ENCODE measurements around the gene XXYLT1.
A peak's percentile ranks its signal among the peaks of the same experiment; 100 is the strongest.
"Not testable (repeated sequence)": the region's sequence is repeated elsewhere in the genome, so short reads cannot be mapped to it uniquely, and the experiment has no call there.

XXYLT1 gene

DNA sequence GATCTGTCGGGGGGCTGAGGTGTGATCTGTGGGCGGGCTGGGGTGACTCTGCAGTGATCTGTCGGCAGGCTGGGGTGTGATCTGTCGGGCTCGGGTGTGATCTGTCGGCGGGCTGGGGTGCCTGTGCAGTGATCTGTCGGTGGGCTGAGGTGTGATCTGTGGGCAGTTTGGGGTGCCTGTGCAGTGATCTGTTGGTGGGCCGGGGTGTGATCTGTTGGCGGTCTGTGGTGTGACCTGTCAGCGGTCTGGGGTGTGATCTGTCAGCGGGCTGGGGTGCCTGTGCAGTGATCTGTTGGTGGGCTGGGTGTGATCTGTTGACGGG is 205.1 kb downstream of the XXYLT1 start:
- DNase-seq: no peak

DNA sequence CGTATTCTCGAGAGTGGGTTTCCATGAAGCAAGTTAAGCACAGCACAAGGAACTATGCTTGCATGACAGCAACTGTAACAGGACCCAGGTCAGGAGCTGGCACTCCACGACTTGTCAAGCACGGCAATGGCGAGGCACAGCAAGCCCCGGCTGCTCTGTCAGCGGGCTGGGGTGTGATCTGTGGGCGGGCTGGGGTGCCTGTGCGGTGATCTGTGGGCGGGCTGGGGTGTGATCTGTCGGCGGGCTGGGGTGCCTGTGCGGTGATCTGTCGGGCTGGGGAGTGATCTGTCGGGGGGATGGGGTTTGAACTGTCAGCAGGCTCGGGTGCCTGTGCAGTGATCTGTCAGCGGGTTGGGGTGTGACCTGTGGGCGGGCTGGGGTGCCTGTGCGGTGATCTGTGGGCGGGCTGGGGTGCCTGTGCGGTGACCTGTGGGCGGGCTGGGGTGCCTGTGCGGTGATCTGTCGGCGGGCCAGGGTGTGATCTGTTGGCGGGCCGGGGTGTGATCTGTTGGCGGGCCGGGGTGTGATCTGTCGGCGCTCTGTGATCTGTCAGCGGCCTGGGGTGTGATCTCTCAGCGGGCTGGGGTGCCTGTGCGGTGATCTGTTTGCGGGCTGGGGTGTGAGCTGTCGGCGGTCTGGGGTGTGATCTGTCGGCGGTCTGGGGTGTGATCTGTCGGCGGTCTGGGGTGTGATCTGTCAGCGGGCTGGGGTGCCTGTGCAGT is 205.7 kb downstream of the XXYLT1 start:
- no peak for DNase-seq

DNA sequence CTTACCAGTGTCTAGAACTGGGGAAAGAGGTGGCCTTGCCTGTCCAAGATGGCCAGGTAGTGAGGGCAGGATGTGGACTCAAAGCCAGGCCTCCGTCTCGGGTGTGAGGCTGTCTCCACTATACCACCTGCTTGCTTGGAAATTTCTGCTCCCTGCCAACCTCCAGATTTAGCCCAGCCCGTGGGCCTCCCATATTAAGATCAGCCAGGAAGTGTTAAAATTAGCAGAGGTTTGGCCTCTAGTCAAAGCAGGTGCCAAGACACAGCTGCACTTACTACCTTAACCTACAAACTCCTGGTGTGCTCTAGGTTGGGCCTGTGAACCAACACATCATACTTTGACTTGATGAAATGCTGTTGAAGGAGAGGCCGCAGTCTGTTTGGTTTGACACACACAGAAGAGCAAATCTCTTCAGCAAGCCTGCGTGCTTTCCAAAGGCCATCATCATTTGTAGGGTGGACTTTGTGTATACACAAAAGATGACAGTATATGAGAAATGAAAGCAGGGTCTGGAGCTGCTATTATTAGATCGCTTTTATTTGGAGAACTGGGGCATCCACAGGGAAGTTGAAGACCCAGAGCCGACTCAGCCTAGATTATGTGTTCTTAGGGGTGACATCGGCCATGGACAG is 206.5 kb downstream of the XXYLT1 start:
- DNase-seq: no peak

DNA sequence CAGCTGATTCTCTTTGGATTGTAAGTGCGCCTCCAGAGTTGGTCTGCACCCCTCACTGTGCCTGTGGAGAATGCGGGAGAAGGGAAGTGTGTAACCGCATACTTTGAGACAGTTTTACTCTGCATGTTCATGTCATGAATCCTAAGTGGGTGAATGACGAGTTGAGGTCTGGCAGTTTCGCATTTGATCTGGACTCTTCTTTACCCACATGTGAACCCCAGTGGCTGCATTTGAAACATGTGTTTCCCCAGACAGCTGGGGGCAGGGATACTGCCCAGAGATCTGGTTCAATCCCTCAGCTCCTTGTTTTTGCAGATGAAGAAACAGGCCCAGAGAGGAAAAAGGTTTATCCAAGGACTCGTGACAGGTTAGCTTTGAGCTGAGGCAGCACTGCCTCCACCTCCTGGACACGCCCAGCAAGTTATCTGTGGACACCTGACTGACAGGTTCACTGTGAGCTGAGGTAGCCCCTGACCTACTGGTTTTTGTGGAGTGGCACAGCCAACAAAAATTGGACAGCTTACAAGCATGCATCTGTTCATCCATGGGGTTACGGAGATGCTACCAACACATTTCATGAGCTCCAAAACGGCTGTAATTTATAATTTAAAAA is 207.3 kb downstream of the XXYLT1 start:
- DNase-seq: no peak

DNA sequence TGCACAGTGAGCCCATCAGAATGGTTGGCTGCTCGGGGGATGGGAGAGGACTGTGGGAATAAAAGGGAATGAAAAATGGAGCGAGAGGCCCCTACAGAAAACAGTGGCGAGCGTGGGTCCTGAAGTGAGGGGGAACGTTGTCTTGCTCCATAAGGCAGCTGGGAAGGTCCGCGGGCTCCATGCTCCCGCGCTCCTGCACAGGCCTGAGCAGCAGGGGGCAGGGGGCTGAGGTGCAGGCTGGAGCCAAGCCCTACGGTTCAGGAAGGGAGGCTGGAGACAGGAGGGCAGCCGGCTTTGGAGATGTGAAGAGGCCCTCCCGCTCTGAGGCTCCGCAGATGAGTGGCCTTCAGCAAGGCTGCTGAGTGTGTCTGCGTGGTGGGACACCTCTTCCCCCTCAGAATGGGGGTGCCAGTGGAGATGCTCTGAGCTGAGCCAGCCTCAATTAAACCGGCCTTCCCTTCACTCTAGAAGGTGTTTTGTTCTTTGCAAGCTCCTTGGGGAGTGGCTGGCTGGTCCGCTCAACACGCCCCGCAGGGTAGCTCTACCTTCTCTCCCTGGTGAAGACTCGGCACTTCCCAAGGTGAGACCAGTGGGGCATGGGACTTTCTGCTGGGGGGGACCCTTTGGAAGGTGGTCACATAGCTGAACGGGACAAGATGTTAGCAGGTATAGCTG is 208.0 kb downstream of the XXYLT1 start:
- DNase-seq: no peak

DNA sequence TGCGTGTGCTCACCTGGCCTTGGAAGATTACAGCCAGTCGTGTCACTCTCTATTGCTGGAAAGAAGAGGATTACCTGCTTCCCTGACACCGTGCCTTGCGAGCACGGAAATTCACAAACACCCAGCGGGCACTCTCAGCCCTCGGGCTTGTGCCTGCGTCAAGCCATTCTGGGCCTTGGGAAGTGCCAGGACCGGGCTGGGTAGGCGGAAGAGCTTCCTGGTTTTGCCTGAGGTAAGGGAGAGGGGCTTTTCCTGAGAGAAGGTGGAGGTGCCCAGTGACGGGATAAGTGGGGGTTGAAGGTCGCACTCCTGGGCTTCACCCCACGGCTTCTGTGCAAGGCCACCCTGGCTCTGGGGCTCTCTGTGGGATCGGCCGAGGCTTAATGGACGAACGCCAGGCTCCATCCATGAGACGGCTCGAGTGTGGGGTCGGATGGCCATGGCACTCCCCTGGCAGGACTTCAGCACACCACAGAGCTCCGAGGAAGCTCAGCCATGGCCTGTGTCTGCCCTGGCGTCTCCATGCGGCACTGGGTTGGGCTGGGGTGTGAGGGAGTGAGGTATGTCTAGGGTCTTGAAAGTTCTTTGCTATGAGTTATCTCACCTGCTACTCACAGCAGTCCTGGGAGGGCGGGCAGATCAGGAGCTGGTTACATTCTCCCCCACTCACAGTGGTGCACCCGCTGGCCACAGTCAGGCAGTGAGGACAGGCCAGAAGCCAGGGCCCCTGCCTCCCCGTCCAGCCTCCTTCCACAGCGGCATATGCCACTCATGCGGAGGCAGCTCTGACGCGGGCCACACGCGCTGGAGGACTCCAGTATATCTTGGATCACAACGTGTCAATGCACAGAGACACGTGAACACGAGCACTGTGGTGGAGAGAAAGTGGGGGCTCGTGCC is 209.0 kb downstream of the XXYLT1 start:
- no peak for DNase-seq

DNA sequence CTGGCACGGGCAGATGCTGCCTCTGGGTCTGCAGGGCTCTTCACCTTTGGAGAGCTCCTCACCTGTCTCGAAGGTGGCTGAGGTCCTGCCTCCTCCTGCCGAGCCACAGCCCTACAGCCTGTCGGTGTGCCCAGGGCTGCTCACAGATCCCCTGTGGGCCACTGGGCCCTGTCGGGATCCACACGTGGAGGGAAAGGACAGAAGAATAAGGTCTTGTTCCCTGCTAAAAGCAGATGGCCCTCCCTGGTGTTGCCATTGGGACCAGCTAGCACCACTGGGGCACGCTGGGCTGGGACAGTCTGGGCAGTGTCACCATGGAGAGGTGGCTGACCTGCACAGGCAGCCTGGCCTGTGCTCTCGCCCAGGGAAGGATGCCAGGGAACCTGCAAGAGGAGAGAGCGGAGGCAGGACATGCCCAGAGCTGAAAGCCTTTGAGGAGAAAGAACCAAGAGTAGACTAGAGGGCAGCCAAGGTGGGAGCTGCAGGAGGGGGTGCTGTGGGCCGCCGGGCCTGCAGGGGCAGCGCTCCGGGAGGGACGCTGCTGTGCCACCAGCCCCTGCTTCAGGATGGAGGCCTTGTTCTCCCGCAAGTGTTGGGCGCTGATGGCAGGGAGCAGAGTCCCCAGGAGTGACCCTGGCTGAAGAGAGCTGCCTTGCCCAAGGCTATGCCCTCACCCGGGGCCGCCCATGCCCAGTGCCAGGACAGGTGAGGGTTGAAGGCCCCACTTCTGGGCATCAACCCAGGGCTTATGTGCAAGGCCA is 210.2 kb downstream of the XXYLT1 start:
- DNase-seq: peak in 4 of 51 donors; percentile 8 to 36 (median 16)

DNA sequence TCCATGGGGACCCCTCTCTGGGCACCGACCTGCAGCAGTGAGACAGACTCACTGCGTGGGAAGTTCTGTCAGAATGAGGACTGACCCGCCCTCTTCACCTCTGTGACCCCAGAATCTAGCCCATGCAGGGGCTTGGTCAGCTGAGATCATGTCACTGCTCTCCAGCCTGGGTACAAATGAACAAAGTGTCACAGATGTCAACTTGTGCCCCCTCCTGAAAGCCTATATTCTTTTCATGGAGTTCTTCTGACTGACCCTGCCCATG is 210.8 kb downstream of the XXYLT1 start:
- DNase-seq: no peak

DNA sequence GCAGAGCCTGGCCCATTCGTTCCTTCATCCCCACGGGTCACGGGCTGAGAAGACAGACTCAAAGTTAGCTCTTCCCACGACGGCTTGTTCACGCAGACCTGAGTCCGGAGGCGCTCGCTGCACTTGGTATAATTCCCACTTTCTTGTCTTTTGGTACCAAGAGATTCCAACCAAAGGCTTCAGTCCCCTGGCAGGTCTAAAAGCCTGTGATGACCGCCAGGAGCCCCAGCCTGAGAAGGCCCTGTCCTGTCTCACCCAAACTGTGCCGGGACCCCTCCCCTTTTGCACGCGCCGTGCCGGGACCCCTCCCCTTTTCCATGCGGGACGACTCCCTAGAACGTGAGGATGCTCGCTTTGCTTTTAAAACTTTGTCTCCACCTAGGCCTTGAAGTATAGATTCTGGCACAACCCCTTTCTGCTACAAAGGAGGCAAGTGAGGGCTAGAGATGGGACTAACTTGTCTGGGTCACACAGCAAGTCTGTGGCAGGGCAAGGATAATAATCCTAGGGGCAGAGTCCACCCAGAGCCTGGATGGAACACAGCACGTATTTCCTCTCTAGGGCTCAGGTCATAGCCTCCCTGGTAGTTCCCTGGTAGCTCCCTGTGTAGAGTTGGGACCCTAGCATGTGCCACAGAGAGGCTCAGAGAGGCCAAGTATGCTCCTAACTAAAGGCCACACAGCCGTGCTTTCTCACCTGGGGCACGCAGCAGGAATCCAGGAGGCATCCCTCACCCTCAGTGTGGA is 211.3 kb downstream of the XXYLT1 start:
- no peak for DNase-seq

DNA sequence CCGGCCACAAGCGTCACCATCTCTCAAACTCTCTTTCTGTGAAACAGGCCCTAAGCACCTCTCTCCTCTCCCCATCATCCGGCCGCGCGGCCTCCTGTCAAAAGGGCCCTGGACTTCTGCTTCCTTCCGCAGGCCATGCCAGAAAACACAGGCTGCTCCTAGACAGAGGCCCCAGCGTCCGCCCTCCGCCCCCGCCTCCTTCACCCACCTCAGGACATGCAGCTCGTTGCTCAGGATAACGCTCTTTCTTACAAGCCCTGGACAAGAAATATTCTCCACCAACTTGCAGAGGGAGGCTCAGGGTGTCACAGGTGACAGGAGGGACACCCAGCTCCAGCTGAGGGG is 212.0 kb downstream of the XXYLT1 start:
- no peak for DNase-seq

DNA sequence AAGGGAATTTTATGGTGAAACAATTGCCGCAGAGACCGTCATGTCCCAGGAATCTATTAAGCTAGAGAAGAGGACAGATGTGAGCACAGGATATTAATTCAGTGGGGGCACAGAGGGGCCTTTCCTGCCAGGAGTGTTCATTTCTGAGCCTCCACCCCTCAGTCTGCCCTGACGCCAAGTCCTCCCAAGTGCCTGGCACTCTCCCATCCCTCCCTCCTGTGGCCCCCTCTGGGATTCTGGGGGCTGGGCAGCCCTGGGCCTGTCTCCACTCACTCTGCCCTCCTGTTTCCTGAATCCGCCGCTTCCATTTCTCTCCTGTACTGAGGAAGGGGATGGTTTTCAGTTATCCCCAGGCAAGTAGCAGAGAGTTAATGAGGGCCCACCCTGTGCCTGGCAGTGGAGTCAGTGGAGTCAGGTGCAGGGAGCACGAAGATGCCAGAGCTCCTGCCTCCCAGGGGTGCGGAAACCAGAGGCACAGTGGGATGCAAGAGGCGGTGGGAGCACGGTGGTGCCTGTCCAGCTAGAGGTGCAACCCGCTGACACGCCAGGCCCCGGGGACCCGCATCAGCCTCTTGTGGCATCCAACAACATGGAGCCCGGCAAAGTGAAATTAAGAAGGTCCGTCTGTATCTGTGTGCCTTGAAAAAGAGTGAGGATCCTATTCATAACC is 212.5 kb downstream of the XXYLT1 start:
- DNase-seq: no peak

DNA sequence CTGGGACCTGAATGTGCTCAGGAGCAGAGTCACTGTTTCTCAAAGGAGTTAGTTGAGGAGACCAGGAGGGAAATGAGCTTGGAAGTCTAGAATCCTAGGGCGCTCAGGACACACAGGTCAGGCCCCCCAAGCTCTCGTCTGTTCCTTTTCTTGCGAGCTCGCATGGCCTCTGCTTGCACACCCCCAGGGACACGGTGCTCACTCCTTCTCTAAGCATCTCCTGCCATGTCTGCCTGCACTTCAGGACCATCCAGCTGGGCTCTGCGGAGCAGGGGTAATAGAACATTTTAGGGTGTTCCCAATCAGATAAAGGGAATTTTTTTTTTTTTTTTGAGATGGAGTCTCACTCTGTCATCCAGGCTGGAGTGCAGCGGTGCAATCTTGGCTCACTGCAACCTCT is 213.2 kb downstream of the XXYLT1 start:
- DNase-seq: no peak

DNA sequence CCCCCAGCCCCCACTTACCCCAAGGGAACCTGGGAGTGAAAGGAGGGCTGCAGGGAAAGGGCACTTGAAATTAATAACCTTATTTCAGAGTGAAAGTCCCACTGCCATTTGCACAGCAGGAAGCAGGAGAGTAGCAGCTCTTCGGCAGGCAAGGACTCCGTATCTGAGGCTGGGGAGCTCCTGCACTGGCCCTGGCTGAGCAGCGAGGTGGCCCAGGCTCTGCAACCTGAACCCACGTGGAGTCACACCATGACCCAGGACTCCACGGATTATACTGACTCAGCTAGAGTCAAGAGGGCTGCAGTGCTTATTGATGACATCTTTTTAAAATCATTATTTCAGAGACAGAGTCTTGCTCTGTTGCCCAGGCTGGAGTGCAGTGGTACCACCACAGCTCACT is 214.5 kb downstream of the XXYLT1 start:
- no peak for DNase-seq

DNA sequence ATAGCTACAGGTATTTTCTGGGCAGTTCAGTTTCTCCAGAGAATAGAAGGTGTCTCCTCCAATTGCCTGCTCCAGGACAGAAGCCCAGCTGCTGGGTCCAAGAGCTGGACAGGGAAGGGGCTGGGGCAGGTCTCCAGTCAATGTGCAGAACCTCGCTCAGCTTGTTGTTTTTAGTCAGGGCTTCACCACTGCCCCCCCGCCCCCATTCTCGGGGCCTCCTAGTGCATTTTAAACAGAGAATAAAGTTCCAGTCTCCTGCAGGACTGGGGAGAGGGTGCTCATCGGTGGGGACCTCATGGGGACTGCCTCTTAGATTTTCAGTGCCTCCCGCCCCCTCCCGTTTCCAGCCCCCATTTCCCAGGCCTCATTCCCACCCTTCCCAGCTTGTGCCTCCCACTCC is 216.6 kb downstream of the XXYLT1 start:
- no peak for DNase-seq

DNA sequence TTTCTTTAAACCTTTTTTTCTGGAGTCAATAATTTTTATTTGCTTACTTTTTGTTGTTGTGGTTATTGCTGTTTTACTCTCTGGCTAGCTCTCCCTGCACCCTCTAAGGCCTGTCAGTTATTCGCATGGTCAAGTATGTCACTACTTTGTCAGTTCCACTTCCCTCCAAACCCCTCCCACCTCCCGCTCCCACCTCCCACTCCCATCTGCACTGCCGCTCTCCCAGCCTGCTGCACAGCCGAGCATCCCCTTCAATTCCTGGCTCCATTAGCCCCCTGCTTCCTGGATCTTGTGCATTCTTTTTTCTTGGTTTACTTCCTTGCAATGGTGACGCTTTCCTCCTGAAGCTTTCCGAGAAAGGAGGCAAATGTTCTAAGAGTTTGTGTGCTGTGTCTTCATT is 218.0 kb downstream of the XXYLT1 start:
- DNase-seq: no peak

DNA sequence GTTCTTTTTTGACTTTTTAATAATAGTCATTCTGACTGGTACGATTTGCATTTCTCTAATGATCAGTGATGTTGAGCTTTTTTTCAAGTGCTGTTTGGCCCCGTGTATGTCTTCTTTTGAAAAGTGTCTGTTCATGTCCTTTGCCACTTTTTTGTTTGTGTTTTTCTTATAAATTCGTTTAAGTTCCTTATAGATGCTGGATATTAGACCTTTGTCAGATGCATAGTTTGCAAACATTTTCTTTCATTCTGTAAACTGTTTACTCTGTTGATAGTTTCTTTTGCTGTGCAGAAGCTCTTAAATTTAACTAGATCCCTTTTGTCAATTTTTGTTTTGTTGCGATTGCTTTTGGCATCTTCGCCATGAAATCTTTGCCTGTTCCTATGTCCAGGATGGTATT is 220.7 kb downstream of the XXYLT1 start:
- not testable (repeated sequence) for DNase-seq

DNA sequence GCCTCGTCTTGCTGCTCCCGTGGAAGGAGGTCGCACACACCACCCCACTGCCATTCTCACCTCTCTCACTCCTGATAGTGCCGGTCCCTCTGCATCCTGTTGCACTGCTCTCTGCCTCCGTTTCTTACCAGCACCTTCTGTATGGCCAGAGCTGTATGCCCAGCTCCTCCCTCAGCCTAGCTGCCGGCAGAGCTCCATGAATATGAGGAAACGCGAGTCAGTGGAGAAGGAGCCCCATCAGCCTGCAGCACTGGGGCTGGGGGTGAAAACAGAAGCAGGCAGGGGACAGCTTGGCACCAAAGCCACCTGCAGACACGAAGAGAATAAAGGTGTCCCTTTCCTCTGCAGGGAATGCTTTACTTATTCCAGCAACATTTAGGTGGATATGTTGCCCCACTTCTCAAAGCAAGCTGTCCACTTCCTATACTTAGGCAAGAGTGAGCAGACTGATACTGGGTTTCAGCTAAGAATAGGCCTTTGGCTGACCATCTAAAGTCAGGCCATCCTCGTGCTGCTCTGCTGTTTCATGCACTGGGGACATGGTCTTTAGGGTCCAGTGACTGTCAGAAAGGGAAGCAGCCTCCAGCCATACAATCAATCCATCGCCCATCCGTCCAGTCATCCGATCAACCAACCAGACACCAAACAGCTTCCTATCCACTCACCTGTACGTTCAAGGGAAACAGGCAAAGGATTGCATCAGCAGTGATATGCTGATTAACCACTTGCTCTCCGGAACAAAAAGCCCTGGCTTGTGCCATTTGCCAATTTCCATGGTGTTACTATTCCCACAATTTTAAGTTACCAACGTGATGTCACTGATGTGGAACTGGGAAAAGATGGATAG is 222.7 kb downstream of the XXYLT1 start:
- DNase-seq: no peak

DNA sequence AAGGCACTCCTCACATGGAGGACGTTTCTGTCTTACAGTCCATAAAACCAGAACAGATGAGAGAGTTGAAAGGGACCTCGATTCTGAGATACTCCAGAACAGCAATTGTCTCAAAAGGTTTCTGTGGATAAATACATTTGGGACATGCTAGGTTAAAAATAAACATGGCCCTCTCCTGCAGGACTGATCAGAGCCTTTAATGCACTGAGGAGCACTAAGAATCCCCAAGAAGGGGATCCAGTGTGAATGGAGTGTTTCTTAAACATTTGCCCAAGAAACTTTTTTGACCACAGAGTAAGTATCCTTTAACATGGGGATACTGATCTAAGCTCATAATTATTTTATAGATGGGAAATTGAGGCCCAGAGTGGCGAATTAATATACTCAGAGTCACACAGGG is 223.4 kb downstream of the XXYLT1 start:
- DNase-seq: no peak

DNA sequence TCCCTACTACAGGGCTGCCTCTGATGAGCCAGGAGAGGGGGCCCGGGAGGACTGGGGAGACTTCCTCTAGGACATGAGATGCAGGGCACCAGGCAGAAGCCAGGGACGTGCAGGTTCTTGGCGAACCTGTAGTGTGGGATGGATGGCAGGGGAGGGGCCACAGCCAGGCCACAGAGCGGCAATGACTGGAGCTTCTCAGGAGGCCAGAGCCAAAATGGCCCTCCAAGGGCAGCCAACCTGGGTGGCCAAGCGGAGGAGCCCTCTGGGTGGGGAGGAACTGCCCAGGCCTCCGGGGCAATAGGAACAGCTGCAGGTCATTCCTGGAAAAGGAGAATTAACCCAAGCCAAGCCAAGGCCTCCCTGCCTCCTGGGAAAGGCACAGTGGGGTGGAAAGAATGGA is 224.5 kb downstream of the XXYLT1 start:
- DNase-seq: no peak
